Putamen (tissue), 1 donor: ENCODE measurements around the gene WASL.
"Not testable (repeated sequence)": the region's sequence is repeated elsewhere in the genome, so short reads cannot be mapped to it uniquely, and the experiment has no call there.

Experiments used
- DNase-seq: peaks from one replicate; pipeline ENCODE4 v3.0.0-alpha.2; 2016; ENCODE audit warnings: low spot score

WASL gene

DNA sequence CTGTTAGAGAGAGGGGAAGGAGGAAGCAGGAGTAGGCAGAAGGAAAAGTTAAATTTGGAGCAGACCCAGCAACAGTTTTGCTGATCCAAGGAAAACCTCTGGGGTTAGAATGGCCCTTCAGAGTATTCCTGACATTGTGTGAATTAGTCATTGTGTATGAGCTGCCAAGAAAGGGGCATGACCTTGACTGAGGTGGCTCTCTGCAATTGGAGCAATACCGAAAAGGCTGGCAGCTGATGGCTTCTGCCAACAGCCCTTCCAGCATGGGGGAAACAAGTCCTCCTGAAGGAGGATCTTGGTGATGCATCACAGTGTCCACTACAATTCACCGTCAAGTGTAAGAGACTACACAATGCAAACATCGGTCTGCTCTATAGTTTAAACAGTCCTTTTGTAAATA lies 20.6 kb upstream of the WASL start:
- no peak for DNase-seq

DNA sequence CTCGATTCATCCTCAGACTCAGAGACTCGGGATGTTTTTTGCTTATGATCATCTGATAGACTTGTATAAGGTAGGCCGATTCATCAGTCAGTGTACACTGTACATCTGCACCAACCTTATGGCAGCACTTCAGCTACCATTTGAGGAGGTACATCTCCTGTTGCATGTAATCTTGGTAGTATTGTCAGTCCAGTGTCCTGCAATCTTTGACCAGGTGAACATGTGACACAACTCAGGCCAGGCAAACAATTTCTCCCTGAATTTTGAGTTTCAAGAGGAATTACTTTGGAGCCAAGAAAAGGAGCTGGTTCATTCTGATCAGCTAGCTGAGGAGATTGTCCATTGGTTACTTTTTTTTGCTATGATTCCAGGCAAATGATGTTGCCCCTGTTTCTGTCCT lies 19.7 kb upstream of the WASL start:
- DNase-seq = no peak

DNA sequence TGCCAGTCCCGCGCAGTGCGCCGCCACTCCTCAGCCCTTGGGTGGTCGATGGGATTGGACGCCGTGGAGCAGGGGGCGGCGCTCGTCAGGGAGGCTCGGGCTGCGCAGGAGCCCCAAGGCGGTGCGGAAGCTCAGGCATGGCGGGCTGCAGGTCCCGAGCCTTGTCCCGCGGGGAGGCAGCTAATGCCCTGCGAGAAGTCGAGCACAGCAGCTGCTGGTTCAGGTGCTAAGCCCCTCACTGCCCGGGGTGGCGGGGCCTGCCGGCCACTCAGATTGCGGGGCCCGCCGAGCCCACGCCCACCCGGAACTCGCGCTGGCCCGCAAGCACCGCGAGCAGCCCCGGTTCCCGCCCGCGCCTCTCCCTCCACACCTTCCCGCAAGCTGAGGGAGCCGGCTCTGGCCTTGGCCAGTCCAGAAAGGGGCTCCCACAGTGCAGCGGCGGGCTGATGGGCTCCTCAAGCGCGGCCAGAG lies 14.4 kb upstream of the WASL start:
- no peak for DNase-seq

DNA sequence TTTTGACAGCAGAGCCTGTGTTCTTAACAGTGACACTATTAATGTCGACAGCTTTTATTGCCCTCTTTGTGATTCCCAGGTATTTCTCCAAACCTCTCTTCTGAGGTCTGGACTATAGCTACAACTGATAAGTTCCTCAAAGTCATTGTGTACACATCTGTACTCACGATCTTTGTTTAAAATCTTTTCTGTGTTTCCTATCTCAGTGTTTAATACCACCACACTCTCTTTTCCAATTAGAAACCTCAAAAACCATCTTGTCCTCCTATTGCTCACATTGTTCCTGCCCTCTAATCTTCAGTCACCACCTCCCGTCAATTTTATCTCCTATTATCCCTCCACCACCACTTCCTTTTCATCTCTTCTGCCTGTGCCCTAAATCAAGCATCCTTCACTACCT lies 12.9 kb upstream of the WASL start:
- DNase-seq = no peak

DNA sequence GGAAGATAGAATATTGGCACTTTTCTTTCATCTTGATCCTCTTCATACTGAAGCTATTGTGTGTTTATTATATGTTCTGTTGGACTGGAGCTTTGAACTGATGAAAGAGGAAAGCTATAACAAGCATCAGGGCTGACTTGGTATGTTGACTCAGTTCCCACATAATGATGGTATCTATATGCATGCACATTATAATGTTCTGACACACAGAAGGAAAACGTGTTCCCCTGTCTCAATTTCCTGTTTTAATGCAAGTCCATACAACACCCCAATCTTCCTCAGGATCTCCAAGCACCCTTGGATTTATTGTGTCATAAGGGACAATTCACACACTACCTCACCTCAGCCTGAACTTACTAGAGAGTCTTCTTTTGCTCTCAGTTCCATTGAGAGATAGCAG lies 8.3 kb upstream of the WASL start:
- DNase-seq = no peak

DNA sequence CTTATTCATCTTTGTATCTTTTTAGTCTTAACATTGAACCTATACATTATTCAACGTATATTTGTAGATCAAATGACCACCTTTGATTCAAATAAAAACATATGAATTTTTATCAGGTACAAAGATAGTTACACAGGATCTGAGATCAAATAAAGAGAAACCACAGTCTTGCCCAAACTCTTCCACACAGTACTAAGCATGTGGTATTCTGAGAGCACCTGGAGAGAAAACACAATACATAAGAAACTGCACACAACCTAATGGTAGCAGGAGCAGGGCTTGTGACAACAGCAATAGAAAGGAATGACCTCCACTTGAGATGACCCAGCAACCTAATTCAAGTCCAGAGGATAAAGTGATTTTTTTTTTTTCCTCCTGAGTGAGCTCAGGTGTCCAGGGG lies 6.5 kb upstream of the WASL start:
- no peak for DNase-seq

DNA sequence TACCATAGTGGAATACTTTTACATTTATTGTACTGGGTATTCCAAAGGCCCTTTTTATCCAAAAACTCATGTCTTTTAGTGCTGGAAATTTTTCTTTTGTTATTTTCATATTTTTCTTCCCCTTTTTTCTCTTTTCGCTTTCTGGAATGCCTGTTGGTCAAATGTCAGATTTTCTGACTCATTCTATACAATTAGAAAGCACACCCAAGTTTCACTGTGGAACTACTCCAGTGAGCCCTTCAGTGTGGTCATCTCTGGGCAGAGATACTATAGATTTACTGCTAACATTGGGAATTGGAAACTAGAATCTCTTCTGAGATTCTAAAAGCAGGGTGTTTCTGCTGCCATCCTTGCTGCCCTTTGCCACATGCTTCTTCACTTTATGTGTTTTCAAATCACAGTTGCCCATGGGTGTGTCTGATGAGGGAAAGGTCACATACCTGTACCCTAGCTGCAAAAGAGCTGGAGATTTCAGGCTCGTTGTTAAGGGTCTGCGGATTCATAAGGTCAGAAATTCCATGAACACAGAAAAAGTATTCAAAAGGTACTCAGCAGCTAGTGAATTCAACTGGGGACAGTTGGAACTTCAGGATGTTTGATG lies 5.6 kb upstream of the WASL start:
- no peak for DNase-seq

DNA sequence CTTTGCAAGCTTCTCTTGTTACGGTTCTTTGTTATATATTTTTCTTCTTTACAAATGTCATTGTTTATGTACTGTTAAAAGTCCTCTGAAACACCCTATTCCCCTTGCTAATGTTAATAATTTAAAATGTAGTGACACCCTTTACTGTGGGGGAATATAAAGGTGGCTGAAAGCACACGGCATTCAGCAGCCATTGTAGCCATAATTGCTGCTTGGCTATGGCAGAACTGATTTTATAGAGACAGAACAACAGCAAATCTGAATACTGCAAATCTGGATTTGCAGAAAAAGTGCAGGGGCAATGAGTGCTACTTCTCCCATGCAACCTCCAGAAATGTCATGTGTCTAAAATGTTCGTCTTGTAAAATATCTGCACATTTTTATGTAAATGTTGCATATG lies 3.7 kb upstream of the WASL start:
- DNase-seq = no peak

DNA sequence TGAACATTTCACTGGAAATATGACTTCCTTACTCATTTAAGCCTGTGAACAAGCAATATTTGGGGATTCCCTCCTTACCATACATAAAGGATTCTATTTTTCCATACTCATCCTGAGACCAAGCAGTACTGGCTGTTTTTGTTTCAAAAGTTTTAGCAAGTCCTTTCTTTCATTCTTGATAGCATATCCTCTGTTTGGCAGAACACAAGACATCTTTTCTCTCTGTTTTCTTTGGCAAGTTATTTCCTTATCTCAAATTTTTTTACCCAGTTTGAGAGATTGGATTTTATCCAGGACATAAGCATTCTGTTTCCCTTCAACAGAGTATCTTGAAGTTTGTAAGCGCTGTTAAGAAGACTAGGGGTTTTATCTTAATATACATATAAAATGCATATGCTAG lies 3.0 kb upstream of the WASL start:
- DNase-seq = no peak

DNA sequence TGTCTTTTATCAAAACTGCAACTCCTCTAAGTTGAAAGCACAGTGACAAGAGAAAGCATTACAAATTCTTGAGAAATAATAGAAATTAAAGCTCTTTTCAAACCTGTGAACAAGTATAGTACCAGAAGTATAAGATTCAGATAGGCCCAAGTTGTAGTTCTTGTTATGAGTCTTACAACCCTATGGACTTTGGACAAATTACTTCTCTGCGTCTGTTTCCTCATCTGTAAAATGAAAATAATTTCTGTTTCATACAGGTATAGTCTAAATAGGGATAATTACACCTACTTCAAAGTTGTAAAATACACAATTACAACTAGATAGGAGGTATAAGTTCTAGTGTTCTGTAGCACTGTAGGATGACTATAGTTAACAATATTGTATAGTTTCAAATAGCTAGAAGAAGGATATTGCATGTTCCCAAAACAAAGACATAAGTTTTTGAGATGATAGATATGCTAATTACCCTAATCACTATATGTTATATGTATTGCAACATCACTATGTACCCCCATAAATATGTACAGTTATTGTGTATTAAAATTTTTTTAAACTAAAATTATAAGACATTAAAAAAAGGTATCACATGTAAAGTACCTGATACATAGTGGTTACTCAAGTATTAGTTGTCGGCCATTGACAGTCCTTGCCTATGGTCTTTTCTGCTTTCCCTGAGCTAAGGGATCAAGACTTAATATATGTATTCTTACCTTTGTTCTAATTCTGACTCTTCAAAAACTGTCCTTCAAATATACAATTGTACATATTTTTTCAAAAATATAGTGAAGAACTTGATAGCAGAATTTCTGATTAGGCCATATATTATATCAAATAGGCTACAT lies 1.8 kb upstream of the WASL start:
- no peak for DNase-seq

DNA sequence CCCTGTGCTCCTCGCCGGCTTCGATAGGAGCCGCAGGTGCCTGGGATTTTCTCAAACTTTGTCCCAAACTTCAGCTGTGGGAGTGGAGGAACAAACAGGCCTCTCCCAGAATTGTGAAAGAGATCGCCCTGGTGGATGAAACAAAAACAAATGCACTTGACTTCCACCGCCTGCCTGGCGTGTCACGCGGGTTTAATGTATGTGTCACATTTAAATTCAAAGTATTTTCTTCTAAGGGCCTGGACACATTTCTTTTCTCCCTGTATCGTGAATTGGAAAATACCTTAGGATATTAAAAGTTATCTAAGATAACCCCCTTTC lies 694 bp upstream of the WASL start:
- no peak for DNase-seq

DNA sequence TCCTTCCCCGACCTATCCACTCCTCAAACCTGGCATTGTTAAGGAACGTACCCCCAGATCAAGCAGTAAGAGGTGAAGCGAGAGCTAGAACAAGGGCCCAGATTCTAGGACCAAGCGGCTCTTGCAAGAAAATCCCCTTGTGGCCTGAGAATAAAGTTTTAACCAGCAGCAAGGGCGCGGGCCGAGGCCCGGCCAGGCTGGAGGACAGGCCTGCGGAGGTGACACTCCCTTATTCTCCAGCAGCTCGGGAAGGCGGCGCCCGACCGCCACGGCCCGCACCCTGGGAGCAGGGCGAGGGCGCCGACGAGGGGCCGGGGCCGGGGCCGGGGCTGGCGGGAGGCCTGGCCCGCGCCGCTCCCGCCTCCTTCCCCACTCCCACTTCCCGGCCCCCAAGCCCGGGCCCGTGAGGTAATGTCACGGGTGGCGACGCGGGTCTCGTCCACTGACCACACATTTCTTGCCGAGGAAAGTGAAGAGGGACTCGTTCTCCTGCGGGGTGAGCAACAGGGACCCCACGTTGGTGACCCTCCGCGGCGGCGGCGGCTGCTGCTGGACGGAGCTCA lies 551 bp downstream of the WASL start:
- peak; percentile 34 for DNase-seq

DNA sequence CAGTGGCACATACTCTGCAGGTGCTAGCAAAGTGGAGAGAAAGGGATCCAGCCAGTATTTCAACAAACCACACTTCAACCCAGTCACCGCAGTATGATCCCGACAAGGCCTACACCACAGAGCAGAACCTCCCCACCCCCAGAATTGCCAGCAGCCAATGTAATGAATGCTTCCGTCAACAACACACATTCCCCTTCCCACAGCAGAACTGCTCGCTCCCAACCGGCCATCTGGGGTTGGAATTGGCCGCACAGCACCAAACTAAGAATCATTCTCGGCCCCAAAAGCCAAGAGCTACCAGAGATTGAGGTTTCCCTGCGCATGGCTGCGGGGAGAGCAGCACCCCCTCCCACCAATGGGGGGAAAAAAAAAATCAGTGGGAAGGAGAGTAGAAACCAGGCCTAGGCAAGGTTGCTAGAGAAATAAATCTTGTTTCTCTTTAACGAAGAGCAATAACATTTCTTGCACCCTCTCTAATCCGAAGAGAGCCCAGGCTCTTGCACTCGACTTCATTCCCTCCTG lies 1.1 kb downstream of the WASL start:
- peak; percentile 49 for DNase-seq

DNA sequence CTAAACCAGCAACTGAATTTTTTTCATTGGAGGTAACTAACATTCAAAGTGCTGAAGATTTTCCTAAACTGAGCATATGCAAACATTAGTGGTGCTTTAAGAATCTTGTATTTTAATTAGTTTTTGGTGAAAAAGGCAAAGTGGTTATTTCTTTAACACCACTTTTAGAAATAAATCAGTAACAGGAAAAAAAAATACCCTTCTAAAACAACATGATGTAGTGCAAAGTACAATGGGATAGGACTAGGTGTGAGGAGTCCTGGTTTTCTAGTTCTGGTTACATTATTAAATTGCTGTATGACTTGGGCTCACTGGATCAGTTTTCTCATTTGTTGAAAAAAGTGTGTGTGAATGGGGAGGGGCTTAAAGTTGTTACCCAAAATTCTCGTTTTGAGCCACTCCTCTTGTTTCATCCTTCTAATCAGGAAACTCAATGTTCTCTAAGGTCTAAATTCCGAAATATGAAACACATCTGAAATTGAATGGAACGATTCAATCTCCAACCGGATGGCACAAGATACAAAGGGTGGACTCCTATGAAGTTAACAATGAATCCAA lies 1.8 kb downstream of the WASL start:
- no peak for DNase-seq

DNA sequence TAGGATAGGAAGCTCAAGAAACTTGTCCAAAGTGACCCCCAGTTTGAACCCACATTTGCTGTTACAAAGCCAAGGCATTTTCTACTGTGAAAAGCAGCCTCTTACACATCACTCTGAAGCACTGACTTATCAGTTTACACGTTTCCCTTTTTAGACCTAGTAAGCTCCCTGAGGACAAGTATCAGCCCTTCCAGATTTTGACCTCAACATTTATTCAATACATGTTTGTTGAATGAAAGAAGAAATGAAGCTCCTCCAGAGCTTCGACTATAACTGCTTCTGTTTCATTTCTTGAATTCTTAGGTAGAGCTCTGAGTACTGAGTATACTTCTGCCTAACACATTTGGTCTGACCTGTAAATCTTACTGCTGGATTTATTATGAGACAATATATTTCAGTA lies 2.7 kb downstream of the WASL start:
- no peak for DNase-seq

DNA sequence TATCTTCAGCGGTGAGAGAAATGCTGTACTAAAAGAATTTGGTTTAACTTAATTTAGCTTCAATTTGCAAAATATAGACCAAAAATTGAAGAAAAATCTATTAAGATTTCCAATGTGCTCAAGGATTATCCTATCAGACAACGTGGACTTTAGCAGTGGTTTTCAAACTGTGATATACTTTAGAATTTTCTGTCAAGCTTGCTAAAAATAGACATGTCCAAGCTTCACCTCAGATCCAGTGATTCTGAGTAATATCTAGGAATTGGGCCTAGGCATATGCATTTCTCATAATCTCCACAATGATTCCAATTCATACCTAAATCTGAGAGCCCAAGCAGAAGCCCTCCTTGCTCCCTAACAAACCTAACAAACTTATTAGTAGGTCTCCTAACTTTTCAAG lies 3.4 kb downstream of the WASL start:
- DNase-seq = no peak

DNA sequence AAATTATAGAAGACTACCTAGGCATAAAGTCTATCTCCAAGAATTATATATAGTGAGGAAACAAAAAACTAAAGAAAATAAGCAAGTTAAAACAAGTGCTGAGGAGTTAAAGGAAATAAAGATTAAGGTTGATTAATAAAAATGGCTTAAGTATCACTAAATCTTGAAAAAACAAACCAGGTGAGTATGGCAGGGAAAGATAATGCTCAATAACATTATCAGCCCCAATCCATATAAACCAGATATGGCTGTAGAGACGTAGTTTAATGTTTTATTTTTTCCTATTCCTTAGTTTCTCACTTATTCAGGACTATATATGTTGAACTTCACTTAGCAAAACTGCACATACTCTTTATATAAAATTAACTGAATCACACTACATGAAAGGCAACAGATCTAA lies 4.4 kb downstream of the WASL start:
- no peak for DNase-seq

DNA sequence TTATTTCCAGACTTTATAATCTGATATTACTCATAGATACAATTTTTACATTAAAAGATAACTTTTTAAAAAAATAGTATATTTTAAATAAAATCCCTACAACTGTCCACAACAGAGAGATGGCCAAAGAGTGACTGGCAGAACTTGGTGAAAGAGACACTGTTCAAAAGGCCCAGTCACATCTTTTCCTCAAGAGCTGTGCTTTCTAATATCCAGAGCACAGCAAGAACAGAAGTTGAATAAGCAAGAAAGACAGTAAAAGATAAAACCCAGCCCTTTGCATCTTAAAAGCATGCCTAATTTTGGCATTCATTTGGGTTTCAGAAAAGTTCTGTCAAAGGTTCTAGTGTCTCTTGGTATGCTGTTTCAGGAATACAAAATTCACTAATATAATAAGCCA lies 6.9 kb downstream of the WASL start:
- DNase-seq = no peak

DNA sequence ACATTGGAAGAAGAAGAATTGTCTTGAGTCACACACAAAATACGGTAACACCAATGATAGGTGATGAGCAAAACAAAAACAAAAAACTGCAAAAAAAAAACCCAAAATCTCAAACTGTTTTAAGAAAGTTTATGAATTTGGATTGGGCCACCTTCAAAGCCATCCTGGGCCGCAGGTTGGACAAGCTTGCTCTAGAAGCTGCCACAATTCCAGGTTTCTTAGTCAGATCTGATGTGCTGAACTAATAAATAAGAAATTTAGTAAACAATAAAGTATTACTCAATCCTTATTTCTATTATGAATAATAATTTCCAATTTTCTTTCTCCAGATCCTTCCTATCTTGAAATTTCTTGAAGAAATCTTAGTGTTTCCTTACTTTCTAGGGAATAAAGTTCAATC lies 10.0 kb downstream of the WASL start:
- DNase-seq = no peak

DNA sequence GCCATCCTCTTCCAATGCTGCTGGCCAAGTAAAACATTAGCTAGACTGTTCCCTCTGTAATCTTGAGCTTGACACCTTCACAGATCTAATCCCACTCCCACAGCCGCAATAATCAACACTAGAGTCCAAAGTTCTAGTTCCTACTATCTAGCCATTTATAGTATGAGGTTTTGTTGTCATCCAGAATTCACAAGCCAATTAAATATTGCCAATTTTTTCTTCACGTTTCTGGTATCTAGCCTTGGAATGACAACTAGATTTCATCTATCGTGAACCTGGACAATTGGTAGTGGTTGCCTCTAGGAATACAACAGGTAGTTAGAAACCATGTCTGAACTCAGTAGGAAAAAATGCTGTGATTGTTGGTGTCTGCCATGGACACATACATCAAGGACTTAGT lies 10.4 kb downstream of the WASL start:
- DNase-seq = no peak

DNA sequence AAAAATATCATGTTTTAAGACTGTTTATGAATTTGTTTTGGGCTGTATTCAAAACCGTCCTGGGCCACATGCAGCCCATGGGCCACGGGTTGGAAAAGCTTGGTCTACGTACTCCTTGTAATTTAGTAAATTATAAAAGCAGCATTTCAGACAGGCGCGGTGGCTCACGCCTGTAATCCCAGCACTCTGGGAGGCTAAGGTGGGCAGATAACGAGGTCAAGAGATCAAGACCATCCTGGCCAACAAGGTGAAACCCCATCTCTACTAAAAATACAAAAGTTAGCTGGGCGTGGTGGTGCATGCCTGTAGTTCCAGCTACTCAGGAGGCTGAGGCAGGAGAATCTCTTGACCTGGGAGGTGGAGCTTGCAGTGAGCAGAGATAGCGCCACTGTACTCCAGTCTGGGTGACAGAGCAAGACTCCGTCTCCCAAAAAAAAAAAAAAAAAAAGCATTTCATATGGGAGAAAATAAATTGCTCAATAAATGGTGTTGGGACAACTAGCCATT lies 11.6 kb downstream of the WASL start:
- not testable (repeated sequence) for DNase-seq

DNA sequence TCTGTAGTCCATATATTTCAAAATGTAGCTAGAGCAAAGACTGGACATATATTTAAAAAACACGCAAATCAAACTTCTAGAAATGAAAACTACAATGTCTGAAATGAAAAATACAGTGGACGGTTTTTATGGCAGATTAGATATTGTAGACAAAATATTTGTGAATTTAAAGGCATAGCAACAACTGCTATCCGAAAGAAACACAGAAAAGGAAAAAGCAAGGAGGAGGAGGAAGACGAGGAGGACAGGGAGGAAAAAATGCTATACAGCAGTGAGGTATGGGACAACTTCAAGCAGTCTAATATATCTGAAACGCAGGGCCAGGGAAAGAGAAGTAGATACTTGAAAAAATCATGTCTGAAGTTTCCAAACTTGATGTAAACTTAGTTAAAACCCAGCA lies 13.3 kb downstream of the WASL start:
- DNase-seq = no peak

DNA sequence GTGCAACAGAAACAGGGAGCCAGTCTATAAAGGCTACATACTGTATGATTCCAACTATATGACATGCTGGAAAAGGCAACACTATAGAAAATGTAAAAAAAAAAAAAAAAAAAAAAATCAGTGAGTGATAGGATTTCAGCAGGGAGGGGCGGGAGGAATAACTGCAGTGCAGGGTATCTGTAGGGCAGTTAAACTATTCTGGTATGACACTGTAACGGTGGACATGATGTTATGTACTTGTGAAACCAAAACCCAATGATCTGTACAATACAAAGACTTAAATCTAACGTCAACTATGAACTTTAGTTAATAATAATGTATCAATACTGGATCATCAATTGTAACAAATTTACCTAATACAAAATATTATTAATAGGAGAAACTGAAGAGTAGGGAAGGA lies 14.3 kb downstream of the WASL start:
- no peak for DNase-seq
